NCI-H2171 treated with DMSO at 0.1 percent for 48 hours (cell line): ENCODE measurements around the gene RAB7A.

Experiments
- DNase-seq: peaks from one replicate; lab custom pipeline; 2025; lab: John Stamatoyannopoulos, UW

The RAB7A gene

DNA sequence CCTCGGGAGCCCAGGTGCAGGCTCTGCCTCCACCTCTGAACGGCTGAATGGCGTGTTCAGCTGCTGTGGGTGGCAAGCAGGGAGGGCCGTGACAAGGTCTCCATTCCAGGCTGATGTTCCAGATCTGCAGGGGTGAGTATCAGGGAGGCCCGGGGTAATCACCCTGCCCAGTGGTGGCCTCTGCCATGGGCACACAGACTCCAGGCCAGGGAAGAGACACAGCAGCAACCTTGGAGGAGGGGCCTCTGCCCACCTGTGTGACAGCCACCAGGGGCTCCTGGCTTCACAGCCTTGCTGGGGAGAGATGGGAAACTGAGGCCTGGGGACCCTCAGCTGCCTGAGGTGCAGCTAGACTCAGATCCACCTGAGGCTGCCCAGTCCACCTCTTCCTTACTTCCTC lies 127.8 kb downstream of the RAB7A start:
- no peak for DNase-seq

- DNase-seq = no peak
Measured at GRCh38 chr3:128854475-128854874, 128.5 kb downstream of the RAB7A start.

GRCh38 chr3:128855569-128855968 lies 129.6 kb downstream of the RAB7A start:
- DNase-seq = no peak

DNA sequence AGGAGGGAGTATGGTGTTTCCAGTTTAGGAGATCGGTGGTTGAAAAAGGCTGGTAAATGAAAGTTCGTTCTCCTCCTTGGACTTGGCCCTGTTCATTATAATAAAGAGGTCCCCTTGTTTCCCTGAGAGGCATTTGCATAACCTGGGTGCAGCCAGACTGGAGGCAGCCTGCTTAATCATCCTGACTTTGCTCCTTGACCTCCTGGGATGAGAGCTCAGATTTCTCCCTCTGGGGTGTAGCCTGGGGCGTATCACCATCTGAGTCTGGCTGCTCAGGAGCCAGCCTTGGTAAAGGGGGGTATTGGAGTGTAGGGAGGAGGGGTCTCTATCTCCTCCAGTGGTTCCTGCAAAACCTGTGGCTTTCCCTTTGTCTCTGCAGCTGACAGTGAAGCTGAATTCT lies 132.2 kb downstream of the RAB7A start:
- no peak for DNase-seq

GRCh38 chr3:128859630-128860029 lies 133.6 kb downstream of the RAB7A start:
- no peak for DNase-seq

GRCh38 chr3:128861491-128861890 lies 135.5 kb downstream of the RAB7A start:
- no peak for DNase-seq

DNA sequence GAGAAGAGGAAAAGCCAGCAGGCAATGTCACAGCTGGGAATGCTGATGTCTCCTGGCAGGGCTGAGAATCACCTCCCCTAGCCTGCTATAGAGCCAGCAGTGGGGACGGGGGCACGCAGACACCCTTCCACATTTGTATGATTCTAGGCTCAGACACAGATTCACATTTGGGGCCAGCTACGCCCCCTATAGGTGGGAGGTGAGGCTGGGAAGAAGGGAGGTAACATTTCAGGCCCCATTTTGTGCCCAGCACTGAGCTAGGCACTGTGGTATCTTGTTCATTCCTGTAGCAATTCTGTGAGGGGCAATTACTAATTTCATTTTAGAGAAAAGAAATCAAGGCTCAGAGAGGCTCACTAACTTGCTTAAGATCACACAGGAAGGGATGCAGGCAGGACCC lies 137.6 kb downstream of the RAB7A start:
- DNase-seq = no peak
